Progenitor cell of endocrine pancreas (in vitro differentiated cells): ENCODE measurements around the gene SLC35A5. TPM values are rescaled to one million over a fixed set of nuclear protein-coding genes. Genes with fewer than 3 reads are reported as not detected.

Experiments
- DNase-seq: peaks from one replicate; pipeline ENCODE4 v3.0.0; 2021; ENCODE audit warnings: low spot score; ENCODE audit not compliant: unreplicated experiment
- H3K27ac Mint-ChIP-seq: 2 replicates; pipeline ENCODE4 v1.8.0; 2021; ENCODE audit warnings: mild to moderate bottlenecking, moderate library complexity, mixed read lengths
- H3K27me3 Mint-ChIP-seq: 2 replicates; pipeline ENCODE4 v1.8.0; 2021; ENCODE audit warnings: mixed read lengths
- H3K36me3 Mint-ChIP-seq: 2 replicates; pipeline ENCODE4 v1.8.0; 2022; ENCODE audit warnings: mixed read lengths; ENCODE audit not compliant: insufficient read depth
- H3K4me1 Mint-ChIP-seq: 2 replicates; pipeline ENCODE4 v1.8.0; 2021; ENCODE audit warnings: low read depth, mixed read lengths
- H3K4me3 Mint-ChIP-seq: 2 replicates; pipeline ENCODE4 v1.8.0; 2021; ENCODE audit warnings: low read depth, mild to moderate bottlenecking, moderate library complexity, mixed read lengths
- H3K9me3 Mint-ChIP-seq: 2 replicates; pipeline ENCODE4 v1.8.0; 2021; ENCODE audit warnings: low read depth, mixed read lengths
- CTCF ChIP-seq: fragments of 200-600 bp; sonication (generic); IDR thresholded peaks from one replicate; pipeline ENCODE4 v1.5.0; 2021; ENCODE audit warnings: antibody characterized with exemption, mild to moderate bottlenecking; ENCODE audit not compliant: unreplicated experiment
- total RNA-seq: library from RNA; stranded (reverse); gene quantifications from 2 replicates; pipeline ENCODE4 v1.2.1, GENCODE V29; 2021

The SLC35A5 gene
- total RNA-seq, 1 donor from 2014 or later: 33.8 TPM

GRCh38 chr3:112530573-112530972 lies 31.3 kb upstream of the SLC35A5 start:
- TF ChIP-seq CTCF: no peak

DNA sequence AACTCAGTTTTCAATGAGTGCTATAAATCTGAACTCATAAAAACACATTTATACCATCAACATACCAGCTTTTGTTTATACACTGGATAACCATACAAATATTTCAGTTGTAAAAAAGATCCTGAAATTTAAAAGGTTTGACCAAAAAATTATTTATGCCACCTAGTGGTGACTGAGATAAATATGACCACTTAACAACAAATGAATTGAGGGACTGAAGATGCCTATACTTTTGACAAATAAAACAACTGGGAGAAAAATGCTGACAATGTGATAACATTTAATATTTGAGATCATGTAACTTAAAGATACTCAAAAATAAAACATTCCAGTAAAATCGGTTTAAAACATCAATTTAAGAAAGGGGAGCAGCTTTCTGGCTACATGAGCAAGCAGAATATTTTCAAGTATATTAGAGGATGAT lies 30.5 kb upstream of the SLC35A5 start:
- Mint-ChIP-seq H3K27ac (no peak overlapping the region), H3K4me1 (peaks cover 4% of the 10 kb centered on the region), H3K27me3 (no peaks in the 10 kb centered on the region), H3K9me3 (no peaks in the 10 kb centered on the region), H3K36me3 (peaks cover 8% of the 10 kb centered on the region), H3K4me3 (no peak overlapping the region)
- peak; percentile 68 for TF ChIP-seq CTCF
- DNase-seq: no peak

More at GRCh38 chr3:112530573-112530972, 31.3 kb upstream of the SLC35A5 start:
- H3K36me3 Mint-ChIP-seq: peaks cover 4% of the 10 kb centered on the region
- no peak for DNase-seq
- peaks cover 1% of the 10 kb centered on the region for H3K4me1 Mint-ChIP-seq
- H3K27me3 Mint-ChIP-seq: no peaks in the 10 kb centered on the region
- H3K27ac Mint-ChIP-seq: no peak overlapping the region
- no peaks in the 10 kb centered on the region for H3K9me3 Mint-ChIP-seq
- H3K4me3 Mint-ChIP-seq: no peak overlapping the region

DNA sequence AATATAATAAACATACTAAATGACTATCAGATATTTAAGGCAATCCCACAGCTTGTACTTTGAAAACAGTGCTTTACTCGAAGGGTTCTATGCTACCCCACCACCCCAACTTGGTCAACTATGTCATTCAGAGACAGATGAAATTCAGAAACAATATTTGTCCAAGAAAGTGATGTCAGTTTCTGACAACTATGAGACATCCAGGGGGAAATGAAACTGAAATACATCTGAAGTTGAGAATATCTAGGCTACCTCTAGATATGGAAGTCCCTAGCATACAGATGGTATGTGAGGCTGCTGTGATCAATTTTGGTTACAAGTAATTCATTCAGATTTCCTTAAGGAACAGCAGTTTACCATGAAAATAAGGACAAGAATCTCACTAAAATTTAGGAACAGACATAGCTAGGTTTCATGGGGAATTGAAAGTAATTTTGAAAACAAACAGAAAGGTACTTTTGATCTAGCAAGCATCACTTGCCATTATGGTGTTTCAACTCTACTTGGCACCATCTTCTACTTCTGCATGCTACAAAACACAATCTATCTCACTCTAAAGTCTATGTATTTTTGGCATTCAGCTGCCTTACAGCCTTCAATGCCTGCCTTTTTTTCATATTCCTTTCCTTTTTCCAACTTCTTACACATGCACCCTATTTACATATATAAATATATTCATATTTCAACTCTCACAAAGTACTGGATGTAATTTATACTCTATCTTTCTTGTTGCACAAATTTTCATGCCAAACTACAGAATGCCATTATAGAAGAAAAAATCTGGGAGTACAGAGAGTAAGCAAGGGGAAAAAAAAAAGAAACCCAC lies 21.8 kb upstream of the SLC35A5 start:
- H3K27me3 Mint-ChIP-seq: no peaks in the 10 kb centered on the region

DNA sequence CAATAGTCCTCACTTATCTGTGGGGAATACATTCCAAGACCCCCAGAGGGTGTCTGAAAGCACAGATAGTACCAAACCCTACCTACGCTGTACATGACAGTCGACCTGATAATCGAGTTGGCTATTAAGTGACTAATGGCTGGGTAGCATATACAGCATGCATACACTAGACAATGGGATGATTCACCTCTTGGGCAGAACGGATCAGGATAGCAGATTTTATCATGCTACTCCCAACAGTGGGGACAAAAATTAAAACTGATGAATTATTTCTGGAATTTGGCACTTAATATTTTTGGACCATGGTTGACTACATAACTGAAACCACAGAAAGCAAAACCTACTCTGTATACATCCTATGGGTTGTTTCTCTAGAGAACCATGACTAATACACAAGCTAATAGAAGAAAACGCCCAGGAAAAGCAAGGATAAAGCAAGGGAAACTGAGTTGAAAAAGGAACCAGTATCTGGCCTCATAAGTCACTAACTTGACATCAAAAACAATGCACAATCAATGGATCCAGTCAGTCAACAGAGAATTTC lies 15.6 kb upstream of the SLC35A5 start:
- Mint-ChIP-seq H3K27me3 (no peaks in the 10 kb centered on the region), H3K9me3 (no peaks in the 10 kb centered on the region)

More for the DNA sequence above, 21.8 kb upstream of the SLC35A5 start:
- Mint-ChIP-seq H3K4me3 (no peak overlapping the region), H3K9me3 (no peaks in the 10 kb centered on the region), H3K4me1 (peaks cover 6% of the 10 kb centered on the region), H3K36me3 (peaks cover 9% of the 10 kb centered on the region), H3K27ac (no peak overlapping the region)
- TF ChIP-seq CTCF: no peak
- no peak for DNase-seq

More for the DNA sequence above, 15.6 kb upstream of the SLC35A5 start:
- no peak for DNase-seq
- TF ChIP-seq CTCF: no peak
- H3K36me3 Mint-ChIP-seq: peaks cover 7% of the 10 kb centered on the region
- H3K27ac Mint-ChIP-seq: no peak overlapping the region
- H3K4me3 Mint-ChIP-seq: no peak overlapping the region
- H3K4me1 Mint-ChIP-seq: peaks cover 5% of the 10 kb centered on the region
